ENCODE measurements around the gene PGS1. TPM values are rescaled to one million over a fixed set of nuclear protein-coding genes. Genes with fewer than 3 reads are reported as not detected.

PGS1 gene
- total RNA-seq = 36.7 and 59.7 TPM in 2 replicates

GRCh38 chr17:78378225-78379130 is at the start of gene PGS1:
Gene PGS1 (plus strand): TSS chr17:78378649. CDS start chr17:78378666, 17 bp downstream.

GRCh38 chr17:78359997-78360370 is 18.5 kb upstream of the PGS1 start, which contains the start of gene SOCS3:
Gene SOCS3 (minus strand): TSS chr17:78360077. CDS start chr17:78359095, 982 bp downstream.

Small RNA genes lying within 50 kb of the gene (small RNA-seq; reads per million reads assigned to genes)
- not detected for gene RF00415
- not detected for gene RN7SL236P

Other genes with a start within 250 kb of the PGS1 start
- gene TMC6, start 249.9 kb upstream of the PGS1 start, total RNA-seq = 29.0 and 42.0 TPM in 2 replicates
- gene TMC8, start 247.9 kb upstream of the PGS1 start, total RNA-seq = 0.13 and 1.1 TPM in 2 replicates
- gene C17orf99, start 232.3 kb upstream of the PGS1 start, total RNA-seq = not detected in 2 replicates
- gene SYNGR2, start 210.1 kb upstream of the PGS1 start, total RNA-seq = 60.5 and 70.6 TPM in 2 replicates
- gene TK1, start 191.6 kb upstream of the PGS1 start, total RNA-seq = 115 and 145 TPM in 2 replicates
- gene AFMID, start 191.3 kb upstream of the PGS1 start, total RNA-seq = 40.6 and 50.1 TPM in 2 replicates
- gene BIRC5, start 164.4 kb upstream of the PGS1 start, total RNA-seq = 57.2 and 84.9 TPM in 2 replicates
- gene TMEM235, start 147.0 kb upstream of the PGS1 start, total RNA-seq = 0.14 TPM in 1 of 2 replicates, not detected in the other
- gene SOCS3, start 18.6 kb upstream of the PGS1 start, total RNA-seq = 16.5 and 34.3 TPM in 2 replicates
- gene DNAH17, start 198.7 kb downstream of the PGS1 start, total RNA-seq = under 0.01 TPM in 2 replicates

Data from thoracic aorta endothelial cell (primary cell).